ENCODE data around the gene MDN1.
"Not testable (repeated sequence)": the region's sequence is repeated elsewhere in the genome, so short reads cannot be mapped to it uniquely, and the experiment has no call there.

MDN1 gene

DNA sequence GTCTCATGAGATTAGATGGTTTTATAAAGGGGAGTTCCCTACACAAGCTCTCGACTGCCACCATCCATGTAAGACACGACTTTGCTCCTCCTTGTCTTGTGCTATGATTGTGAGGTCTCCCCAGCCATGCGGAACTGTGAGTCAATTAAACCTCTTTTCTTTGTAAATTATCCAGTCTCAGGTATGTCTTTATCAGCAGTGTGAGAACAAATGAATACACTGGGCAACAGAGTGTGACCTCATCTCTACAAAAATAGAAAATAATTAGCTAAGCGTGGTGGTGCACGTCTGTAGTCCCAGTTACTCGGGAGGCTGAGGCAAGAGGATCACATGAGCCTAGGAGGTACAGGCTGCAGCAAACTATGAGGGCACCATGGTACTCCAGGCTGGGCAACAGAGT lies 51.3 kb downstream of the MDN1 start:
- DNase-seq = no peak

DNA sequence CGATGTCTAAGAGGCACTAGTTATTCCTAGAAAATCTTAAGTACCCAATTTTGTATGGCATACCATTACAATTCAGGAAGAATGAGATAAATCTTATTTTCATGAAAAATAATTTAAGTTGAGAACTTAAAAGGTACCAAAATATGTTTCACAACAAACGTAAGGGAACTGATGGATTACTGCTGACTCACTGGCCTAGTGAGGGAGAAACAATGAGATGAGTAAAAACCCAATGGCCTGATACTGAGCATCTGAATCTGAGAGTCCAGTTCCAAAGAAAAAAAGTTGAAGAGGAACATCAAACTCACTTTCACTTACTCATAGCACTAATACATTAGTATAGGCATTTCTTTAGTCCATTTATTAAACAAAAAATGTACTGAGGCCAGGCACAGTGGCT lies 56.0 kb downstream of the MDN1 start:
- no peak for DNase-seq

DNA sequence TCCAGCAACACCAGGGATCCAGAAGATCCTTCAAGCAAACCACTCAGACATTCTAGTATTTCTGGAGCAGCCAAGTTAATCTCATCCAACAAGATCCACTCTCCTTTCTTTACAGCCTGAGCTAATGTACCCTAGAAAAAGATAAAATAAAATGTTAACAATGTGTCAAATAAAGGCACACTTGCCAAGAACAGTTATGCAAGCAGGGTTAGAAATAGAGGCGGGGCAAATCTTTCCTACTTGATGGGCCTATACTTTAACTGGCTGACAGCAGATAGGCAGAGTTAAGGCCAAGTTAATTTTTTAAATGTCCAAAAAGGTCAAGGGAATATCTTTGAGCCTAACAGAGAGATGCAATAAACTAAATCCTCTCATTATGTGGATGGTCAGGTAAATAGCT lies 60.8 kb downstream of the MDN1 start:
- no peak for DNase-seq

DNA sequence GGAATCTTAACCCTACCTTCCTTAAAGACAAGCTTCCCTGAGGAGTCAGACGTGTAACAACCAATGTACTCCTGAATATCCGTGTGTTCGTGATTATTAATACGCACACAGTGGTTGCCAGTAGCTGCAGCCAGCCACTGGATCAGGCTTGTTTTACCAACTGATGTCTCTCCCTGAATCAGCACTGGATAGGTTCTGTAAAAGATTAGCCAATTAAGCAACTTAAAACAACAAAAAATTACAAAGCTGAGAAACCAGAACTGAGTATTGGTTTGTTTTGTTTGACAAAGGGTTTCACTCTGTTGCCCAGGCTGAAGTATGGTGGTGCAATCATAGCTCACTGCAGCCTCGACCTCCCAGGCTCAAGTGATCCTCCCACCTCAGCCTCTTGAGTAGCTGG lies 69.3 kb downstream of the MDN1 start:
- no peak for DNase-seq

DNA sequence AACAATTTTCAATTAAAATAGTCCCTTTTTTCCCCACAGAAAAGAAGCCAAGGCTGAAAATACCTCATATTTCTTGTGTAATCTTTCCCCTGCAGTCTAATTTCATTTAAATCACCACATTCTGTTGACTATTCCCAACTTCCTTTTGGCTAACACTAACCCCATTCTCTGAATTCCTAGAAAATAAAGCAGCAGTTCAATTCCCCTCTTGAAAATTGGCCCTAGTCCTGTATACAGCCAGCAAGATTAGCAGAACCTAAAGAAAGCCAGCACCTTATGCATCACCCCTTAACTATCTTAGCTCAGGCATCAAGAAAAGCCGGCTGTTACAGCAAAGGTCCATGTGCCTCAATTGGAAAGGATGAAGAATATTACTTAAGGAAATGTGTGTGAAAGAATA lies 69.7 kb downstream of the MDN1 start:
- no peak for DNase-seq

DNA sequence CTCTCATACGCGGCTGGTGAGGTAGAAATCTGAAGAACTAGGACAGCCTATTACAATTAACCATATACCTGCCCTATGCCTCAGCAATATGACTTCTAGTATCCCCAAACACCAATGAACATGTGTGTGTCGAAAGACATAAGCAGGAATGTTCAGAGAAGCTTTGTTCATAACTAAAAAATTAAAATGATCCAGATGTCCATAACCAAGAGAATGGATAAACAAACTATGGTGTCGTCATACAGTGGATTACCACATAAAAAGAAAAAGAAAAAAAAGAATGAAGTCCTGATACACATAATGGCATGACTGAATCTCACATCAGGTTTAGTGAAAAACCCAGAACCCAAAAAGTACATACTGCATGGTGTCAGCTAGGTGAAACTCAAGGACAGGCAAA lies 73.9 kb downstream of the MDN1 start:
- DNase-seq = no peak

DNA sequence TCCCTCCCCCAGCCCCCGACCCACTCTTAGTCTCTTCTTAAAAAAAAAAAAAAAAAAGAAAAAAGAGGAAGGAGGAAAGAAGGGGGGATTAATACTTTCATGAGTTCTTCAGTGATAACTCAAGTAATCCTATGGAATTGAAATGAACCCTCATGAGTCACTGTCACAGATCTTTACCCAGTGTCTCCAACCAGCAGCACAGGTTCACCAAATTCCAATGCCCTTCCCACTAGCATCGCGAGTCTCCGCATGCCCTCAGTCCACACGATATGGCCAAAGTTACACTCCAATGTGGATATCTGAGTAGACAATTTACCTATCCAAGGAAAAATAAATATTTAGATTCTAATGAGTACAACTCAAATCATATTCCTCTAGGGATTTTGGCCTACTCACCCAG lies 74.5 kb downstream of the MDN1 start:
- no peak for DNase-seq

DNA sequence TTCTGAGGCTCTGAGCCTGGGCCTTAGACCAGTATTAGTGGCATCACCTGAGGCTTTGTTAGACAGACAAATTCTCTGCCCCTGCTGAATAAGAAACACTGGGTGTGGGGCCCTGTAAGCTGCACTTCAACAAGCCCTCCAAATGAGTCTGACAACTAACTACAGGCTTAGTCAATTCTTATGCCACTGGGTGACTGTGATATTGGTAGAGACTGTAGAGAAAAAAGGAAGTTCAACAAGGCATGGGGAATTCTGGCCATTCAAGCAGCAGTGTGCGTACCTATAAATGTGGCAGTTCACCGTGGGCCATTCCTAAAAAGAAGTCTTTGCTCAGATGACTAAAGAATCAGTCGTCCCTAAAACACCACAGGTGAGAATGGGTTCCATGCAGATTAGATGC lies 82.7 kb downstream of the MDN1 start:
- DNase-seq = no peak

DNA sequence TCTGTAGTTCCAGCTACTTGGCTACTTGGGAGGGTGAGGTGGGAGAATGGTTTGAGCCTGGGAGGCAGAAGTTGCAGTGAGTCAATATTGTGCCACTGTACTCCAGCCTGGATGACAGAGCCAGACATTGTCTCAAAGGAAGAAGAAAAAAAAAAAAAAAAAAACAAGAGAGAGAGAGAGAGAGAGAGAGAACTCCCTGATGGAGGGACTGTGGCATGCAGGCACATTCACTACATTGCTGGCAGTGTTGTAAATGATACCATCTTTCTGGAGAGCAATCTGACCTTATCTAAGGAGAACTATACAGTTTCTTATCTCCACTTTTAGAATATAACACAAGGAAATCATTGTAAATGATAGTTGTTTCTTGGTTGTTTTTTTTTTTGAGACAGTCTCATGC lies 85.1 kb downstream of the MDN1 start:
- DNase-seq = no peak

DNA sequence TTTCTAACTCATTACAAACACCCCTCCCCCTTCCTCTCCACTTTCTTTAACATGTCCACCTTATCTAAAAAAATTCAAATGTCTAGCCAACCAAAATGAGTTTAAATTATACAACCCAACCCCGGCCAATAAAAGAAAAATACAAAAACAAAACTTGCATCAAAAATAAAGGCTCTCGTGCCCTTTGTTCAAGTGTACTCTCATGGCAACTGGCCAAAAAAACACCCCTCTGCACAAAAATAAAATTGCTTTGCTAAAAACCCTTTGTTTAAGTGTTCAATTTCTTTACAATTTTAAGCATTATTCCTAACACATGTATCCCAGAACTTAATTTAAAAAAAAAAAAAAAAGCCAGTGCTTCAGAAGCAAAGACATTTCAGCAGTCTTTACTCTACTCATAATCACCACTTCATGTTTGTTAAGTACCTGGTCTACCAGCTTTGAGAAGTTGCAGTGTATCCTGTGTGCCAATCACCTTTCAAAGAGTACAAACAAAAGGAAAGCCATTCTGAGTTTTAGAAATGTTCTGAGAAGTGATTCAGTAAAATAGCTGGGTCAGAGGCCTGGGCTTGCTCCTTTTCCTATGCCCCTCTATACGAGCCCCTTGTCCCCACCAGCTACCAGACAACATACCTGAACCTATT lies 87.5 kb downstream of the MDN1 start:
- DNase-seq = no peak

DNA sequence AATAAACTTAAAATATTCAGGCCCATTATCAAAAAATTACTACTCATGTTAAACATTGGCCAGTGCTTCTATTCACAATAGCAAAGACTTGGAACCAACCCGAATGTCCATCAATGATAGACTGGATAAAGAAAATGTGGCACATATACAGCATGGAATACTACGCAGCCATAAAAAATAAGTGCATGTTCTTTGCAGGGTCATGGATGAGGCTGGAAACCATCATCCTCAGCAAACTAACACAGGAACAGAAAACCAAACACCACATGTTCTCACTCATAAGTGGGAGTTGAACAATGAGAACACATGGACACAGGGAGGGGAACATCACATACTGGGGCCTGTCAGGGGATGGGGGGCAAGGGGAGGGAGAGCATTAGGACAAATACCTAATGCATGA lies 88.3 kb downstream of the MDN1 start:
- not testable (repeated sequence) for DNase-seq

DNA sequence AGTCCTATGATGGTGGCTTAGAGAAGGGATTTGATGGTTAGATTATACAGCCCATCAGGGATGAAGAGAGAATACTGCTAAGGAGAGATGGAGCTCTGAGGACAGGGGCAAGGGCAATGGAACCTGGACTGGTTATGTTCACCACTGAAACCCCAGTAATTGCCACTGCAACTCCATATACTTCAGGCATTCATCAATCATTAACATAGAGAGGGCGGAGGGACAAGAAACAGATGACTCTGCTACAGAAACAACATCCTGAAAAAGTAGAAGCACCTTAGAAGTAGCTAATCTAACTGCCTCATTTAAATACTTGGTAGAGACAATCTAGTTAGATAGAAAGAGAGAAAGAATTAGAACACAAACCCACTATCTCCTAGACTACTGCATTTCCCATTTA lies 89.8 kb downstream of the MDN1 start:
- no peak for DNase-seq

DNA sequence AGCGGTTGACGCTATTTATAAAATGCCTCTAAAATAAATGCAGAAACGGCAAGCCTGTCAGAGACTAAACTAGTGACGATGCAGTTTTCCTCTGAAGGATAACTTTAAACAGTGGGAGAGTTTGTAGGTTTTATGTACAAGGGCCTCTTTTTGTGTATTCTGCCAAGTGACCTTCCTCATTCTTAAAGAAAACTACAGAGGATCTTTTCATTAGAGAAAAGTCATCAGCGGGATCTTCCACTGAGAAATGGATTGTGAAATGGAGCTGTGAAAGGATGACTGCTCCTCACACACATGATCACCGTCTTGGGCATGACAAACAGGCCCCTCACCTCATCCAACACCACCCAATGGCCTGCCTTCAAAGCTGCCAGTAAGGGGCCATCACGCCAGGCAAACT lies 92.1 kb downstream of the MDN1 start:
- DNase-seq = no peak

DNA sequence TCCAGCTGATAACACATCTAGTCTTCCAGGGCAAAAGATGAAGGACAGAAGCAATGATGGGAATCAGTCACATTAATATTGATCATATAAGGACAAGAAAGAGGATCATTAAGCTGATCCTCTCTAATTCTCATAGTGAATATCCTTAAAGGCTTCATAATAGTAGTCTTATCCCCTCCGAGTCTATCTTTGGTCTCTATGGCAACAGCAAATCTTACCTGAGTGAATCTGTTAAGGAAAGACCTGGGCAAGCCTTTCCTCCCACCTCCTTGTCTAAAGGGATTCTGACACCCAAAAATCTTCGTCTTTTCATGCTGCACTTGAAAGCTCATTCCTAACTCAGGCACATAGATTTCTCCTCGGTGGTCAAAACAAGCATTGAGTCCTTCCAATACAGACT lies 94.6 kb downstream of the MDN1 start:
- DNase-seq = peak in 1 of 51 donors; percentile 3

DNA sequence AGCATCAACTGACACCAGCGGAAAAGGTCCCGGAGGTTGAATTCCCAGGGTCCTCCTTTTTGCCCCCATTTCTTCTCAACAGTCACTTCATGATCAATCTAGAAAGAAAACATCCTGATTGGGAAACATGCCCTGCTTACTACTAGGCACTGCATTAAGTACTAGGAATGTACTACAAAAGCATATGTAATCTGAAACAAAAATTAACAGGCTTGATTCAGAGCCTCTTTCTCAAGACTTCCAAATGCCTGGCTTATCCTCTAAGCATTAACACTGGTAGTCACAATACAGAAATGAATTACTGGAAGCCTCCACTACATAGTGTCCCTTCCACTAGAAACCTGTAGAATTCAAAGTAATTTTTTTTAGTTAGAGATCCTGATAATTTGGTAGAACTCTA lies 96.5 kb downstream of the MDN1 start:
- no peak for DNase-seq

DNA sequence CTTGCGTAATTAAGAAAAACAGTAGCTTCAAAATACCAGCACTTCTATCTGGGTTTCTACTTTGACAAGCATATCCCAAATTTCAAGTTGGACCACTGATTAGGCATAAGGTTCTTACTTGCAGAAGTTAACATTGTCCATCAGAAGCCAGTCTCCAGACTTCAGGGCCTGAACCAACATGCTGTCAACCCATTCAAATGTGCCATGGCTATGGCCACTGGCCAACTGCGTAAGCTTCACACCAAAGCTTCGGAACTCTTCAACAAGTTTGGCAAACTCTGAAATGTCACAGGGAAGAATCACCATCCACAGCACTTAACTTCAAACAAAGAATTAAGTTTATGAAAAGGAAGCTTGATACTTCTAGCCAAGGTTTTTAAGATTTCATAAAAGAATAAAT lies 103.1 kb downstream of the MDN1 start:
- DNase-seq = no peak

DNA sequence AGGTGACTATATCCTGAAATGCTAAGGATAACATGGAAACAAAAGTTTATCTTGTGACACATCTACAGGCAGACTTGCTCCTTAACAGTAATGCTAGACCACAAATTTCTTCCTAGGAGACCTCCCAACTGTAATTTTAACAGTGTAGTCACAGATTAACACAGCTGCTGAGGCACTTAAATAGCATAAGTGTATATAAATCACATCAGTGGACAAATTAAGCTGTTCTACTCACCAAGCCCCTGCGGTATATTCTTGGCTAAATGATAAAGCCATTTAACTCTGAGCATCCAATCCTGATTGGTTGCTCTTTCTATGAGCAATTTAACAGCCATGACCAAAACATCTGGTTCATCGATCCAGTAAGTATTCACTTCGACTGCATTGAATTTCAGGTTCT lies 107.8 kb downstream of the MDN1 start:
- DNase-seq = no peak

DNA sequence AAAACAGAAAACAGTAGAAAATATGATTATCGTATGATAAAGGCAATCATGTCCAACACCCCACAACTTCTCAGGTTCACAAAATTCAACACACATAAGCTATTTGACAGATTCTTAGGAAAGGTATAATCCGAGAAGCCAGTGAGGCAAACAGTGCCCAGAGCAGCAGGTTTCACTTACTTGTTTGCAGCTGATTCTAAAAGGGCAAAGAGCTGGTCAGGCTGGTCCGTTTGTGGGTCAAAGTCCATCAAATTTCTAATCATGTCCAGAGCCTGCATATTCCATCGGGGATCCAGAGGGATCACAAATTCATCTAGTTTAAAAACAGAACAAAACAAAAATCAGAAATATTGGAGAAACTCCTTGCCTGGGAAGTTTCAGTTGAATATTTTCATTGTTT lies 111.3 kb downstream of the MDN1 start:
- no peak for DNase-seq

DNA sequence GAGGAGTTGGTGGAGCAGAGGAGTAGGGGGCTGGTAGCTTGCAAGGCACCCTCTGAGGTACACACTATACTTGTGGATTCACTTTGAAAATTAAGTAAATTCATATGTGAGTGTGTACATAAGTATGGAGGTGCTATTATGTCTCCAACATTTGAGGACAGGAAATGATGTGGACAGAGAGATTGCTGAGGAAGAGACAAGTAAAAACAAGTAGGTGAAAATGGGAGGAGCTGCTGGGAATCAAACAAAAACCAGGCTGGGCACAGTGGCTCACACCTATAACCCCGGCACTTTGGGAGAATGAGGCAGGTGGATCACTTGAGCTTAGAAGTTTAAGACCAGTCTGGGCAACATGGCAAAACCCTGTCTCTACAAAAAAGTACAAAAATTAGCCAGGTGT lies 111.8 kb downstream of the MDN1 start:
- no peak for DNase-seq

DNA sequence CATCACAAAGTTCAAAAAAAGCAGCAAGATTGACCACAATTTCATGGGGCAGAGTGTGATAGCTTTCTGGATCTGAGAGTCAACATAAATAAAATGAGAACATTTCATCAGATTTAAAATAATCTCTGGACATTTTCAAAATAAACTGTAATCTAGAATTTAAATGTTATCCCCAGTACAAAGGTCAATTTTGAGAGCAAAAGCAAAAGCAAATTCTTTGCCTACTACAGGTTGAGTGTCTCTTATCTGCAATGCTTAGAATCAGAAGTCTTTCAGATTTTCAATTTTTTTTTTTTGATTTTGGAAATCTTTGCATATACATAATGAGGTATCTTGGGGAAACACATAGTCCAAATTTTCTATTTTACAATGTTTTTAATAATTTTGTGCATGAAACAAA lies 113.5 kb downstream of the MDN1 start:
- no peak for DNase-seq

DNA sequence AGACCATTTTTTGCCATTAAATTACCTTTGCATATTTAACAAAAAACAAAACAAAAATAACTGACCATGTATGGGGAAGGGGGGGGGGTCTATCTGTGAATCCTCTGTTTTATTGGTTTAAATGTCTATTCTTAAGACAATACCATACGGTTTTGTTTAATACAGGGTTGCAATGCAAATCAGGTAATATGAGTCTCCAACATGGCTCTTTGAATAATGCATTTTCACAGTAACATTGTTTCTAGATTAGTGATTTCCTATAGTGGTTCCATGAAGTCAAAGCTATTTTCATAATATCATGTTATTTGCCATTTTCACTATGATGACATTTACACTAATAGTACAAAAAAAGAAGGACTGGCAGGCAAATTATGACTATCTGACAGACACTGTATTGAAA lies 116.3 kb downstream of the MDN1 start:
- DNase-seq = no peak

DNA sequence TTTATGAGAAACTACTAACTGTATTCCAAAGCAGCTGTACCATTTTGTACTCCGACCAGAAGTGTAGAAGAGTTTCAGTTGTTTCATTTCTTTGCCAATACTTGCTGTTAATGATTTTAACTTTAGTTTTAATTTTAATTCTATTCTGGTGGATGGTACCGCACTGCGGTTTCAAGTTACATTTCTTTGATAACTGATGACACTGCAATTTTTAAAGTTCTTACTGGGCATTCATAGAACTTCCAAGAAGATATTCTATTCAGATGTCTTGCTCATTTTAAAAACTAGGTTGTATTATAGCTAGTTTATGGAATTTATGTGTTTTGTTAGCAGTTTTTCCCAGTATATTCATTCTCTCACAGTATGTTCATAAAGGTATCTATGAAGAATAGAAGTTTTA lies 117.2 kb downstream of the MDN1 start:
- DNase-seq = no peak

DNA sequence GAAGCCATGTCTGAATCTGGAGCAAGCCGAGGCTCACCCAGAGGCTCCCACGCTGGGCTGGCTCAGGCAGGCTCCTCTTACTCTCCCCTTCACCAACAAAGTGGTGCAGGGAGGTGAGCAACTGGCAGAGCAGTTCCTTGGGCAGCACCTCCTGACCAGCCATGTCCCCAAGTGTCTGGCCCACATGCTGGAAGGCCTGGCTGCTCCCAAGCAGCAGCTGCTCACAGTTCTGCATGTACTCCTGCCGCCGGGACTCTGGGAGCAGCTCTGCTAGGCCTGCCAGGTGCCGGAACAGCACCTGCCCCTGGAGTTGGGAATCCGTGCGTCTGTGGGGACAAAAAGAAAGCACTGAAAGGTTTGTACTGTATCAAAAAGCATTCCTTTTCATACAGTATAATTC lies 123.9 kb downstream of the MDN1 start:
- no peak for DNase-seq

DNA sequence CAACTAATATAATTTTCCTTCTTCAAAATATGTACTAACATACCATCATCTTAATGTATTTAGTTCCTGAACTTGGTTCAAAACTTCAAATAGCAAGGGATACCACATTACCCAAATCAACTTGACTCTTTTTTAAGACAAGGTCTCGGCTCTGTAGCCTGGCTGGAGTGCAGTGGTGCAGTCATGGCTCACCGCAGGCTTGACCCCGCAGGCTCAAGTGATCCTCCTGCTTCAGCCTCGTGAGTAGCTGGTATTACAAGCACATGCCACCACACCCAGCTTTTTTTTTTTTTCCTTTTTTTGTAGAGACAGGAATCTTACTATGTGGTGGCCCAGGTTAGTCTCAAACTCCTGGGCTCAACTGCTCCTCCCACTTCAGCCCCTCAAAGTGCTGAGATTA lies 125.2 kb downstream of the MDN1 start:
- DNase-seq = no peak

DNA sequence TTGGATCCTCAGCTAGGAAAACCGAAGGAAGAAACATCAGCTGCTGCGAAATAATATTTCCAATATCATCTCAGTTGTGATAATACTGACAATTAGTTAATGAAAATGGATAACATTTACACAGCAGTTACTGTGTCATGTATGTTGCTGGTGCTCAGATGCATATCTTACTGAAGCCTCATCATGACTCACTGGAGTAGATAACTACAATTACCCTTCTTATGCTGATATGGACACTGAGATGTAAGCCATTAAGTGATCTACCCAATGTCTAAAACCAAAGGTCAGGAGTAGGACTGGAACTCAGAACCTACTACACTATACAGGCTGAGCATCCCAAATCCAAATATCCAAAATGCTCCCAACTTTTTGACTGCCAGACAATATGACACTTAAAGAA lies 126.4 kb downstream of the MDN1 start:
- DNase-seq = no peak

All from hypothalamus (tissue), 51 donors.